Prostate gland (tissue), 1 donor: ENCODE measurements around the gene RNASE11.

ENCODE experiments used
- POLR2A ChIP-seq: fragments of 450-650 bp; IDR thresholded peaks from one replicate; pipeline ENCODE4 v1.6.1; 2016; ENCODE audit warnings: antibody characterized with exemption, mild to moderate bottlenecking
- POLR2AphosphoS5 ChIP-seq: sonication (generic); formaldehyde crosslinking; IDR thresholded peaks from one replicate; pipeline ENCODE4 v1.6.1; 2017; ENCODE audit warnings: antibody characterized with exemption

DNA sequence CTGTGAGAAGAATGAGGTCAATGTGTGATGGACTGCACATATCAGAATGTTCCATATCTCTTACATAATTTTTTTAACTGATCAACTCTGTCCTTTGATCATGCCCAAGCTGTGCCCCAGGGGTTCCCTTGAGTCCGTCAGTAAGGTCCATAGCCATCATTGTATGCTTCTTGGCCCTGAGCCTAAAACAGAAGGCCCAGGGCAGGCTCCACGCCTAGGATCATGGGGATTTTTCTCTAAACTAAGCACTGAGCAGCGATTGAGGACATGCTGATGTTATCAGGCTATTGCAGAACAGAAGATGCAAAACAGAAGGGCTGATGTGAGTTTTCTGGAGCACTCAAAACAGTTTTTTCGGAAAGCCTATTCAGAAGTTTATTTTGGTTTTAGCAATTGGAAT is 47.9 kb downstream of the RNASE11 start:
- TF ChIP-seq POLR2AphosphoS5 (no peak), POLR2A (no peak)
